Natural killer cell (primary cell): Measurements from ENCODE around the gene ADAM17. TPM values are rescaled to one million over a fixed set of nuclear protein-coding genes. Genes with fewer than 3 reads are reported as not detected.
"Not testable (repeated sequence)": the region's sequence is repeated elsewhere in the genome, so short reads cannot be mapped to it uniquely, and the experiment has no call there.

Experiments
- ATAC-seq, 3 donors: fragments of 150-1000 bp in 2 of 3; fragments of 200-7000 bp in 1 of 3; cut with Tn5 transposase; 1 replicate in 1 of 3; 2 replicates in 2 of 3; pipeline ENCODE4 v1.10.0; 2021; ENCODE audit warnings: mild to moderate bottlenecking in 2 of 3, moderate library complexity in 2 of 3
- DNase-seq, 2 donors: peaks; one replicate each; pipeline versions ENCODE4 v3.0.0 to v3.0.0-alpha.2; 2013 to 2021; ENCODE audit warnings: mixed read lengths in 1 of 2
- H3K27ac ChIP-seq: one replicate; pipeline ENCODE4 v1.5.1; 2013; ENCODE audit warnings: mild to moderate bottlenecking, low read length
- H3K27me3 ChIP-seq: one replicate; pipeline ENCODE4 v1.6.1; 2013; ENCODE audit warnings: low read length; ENCODE audit not compliant: control insufficient read depth, insufficient read depth
- H3K36me3 ChIP-seq: one replicate; pipeline ENCODE4 v1.6.1; 2013; ENCODE audit warnings: low read length; ENCODE audit not compliant: control insufficient read depth, insufficient read depth
- H3K4me1 ChIP-seq: one replicate; pipeline ENCODE4 v1.6.1; 2013; ENCODE audit warnings: low read length; ENCODE audit not compliant: control insufficient read depth, insufficient read depth
- H3K4me3 ChIP-seq: one replicate; pipeline ENCODE4 v1.5.1; 2013; ENCODE audit warnings: low read length
- H3K9me3 ChIP-seq: one replicate; pipeline ENCODE4 v1.6.1; 2013; ENCODE audit warnings: low read length; ENCODE audit not compliant: control insufficient read depth, insufficient read depth
- H3K27ac Mint-ChIP-seq, 2 donors: one replicate each; pipeline ENCODE4 v1.8.0; 2022; ENCODE audit warnings: mild to moderate bottlenecking in 2 of 2, mixed read lengths in 2 of 2, moderate library complexity in 1 of 2
- H3K27me3 Mint-ChIP-seq, 2 donors: one replicate each; pipeline ENCODE4 v1.8.0; 2022; ENCODE audit warnings: low read depth in 2 of 2, mixed read lengths in 2 of 2
- H3K36me3 Mint-ChIP-seq: one replicate; pipeline ENCODE4 v1.8.0; 2022; ENCODE audit warnings: mixed read lengths
- H3K4me1 Mint-ChIP-seq, 2 donors: one replicate each; pipeline ENCODE4 v1.8.0; 2022; ENCODE audit warnings: mixed read lengths in 2 of 2
- H3K4me3 Mint-ChIP-seq: one replicate; pipeline ENCODE4 v1.8.0; 2022; ENCODE audit warnings: mild to moderate bottlenecking, moderate library complexity, mixed read lengths
- H3K9me3 Mint-ChIP-seq, 2 donors: one replicate each; pipeline ENCODE4 v1.8.0; 2022; ENCODE audit warnings: mixed read lengths in 2 of 2
- WGBS: methylation state at CpG from one replicate; pipeline ENCODE4 v1.1.7; 2013; ENCODE audit warnings: missing lambda C conversion rate; ENCODE audit not compliant: insufficient coverage; 5-methylcytosine and 5-hydroxymethylcytosine counted together
- intact Hi-C: fragments of 100-400 bp; cut with micrococcal nuclease; formaldehyde crosslinking; loops from one replicate; pipeline ENCODE4 v1.14.2; 2022
- total RNA-seq, 4 donors: library from RNA; stranded (reverse); fragments of 120-200 nt in 1 of 4; gene quantifications; one replicate each; pipeline versions ENCODE4 v1.2.3 to v1.2.4, GENCODE V29; 2013 to 2022
- TF ChIP-seq, protein P1 (sequence below): fragments of 200-600 bp; IDR thresholded peaks from one replicate; pipeline ENCODE4 v1.8.0; 2022; ENCODE audit warnings: antibody characterized with exemption

ADAM17 gene
- total RNA-seq, 3 donors from 2014 or later (not counting 1 experiment from before 2014, with no cell fraction given), result 44.0 to 53.8 (median 46.8) TPM

DNA sequence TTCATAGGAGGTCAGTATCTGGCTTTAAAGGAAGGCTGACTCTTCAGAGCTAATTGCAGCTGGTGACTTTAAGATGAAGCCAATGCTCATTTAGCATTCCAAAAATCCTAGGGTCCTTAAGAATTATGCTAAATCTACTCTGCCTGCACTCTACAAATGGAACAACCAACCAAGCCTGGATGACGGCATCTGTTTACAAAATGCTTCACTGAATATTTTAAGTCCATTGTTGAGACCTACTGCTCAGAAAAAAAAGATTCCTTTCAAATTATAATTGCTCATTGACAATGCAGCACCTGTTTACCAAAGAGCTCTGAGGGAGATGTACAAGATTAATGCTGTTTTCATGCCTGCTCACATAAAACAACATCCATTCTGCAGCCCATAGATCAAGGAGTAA is 43.8 kb upstream of the ADAM17 start:
- ATAC-seq, result no peak
- Histone ChIP-seq H3K27me3 (no peaks in the 10 kb centered on the region), H3K9me3 (no peaks in the 10 kb centered on the region), H3K36me3 (peaks cover 9% of the 10 kb centered on the region), H3K4me3 (no peak overlapping the region), H3K27ac (no peak overlapping the region), H3K4me1 (peaks cover 12% of the 10 kb centered on the region)
- peaks cover 20% of the 10 kb centered on the region for H3K36me3 Mint-ChIP-seq
- peak overlapping the region; percentile 37 to 39 for H3K27ac Mint-ChIP-seq
- H3K27me3 Mint-ChIP-seq, result no peaks in the 10 kb centered on the region
- H3K4me3 Mint-ChIP-seq, result no peak overlapping the region
- DNase-seq, result no peak
- WGBS, result 94% methylated on average over 1 of the region's 1 CpG
- peaks cover 50 to 58% of the 10 kb centered on the region in 2 donors for H3K4me1 Mint-ChIP-seq
- intact Hi-C loops, result no loop called here
- no peaks in the 10 kb centered on the region for H3K9me3 Mint-ChIP-seq
- TF ChIP-seq, protein P1, sequence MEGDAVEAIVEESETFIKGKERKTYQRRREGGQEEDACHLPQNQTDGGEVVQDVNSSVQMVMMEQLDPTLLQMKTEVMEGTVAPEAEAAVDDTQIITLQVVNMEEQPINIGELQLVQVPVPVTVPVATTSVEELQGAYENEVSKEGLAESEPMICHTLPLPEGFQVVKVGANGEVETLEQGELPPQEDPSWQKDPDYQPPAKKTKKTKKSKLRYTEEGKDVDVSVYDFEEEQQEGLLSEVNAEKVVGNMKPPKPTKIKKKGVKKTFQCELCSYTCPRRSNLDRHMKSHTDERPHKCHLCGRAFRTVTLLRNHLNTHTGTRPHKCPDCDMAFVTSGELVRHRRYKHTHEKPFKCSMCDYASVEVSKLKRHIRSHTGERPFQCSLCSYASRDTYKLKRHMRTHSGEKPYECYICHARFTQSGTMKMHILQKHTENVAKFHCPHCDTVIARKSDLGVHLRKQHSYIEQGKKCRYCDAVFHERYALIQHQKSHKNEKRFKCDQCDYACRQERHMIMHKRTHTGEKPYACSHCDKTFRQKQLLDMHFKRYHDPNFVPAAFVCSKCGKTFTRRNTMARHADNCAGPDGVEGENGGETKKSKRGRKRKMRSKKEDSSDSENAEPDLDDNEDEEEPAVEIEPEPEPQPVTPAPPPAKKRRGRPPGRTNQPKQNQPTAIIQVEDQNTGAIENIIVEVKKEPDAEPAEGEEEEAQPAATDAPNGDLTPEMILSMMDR, result no peak

DNA sequence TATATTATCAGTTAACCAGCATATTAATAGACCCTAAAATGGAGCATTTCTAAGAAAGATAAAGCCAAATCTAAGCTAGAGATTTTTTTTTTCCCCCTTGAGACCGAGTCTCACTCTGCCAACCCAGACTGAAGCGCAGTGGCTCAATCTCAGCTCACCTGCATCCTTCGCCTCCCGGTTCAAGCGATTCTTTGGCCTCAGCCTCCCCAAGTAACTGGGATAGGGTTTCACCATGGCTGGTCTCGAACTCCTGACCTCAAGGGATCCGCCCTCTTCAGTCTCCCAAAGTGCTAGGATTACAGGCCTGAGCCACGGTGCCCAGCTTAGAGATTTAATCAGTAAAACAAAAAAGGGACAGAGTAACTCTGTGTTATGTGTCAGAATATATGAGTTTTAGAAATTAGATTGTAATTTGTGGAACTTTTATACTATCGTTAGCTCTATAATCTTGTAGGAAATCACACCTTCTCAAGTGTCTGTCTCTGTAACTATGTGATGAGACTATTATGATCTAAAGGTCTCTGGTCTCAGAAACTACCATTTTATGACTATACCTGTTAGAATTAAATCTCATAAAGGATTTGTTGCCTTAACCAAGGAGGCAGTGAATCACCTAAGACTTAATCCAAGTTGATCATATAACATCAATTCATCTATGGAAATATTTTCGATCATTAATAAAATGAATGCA is 41.1 kb upstream of the ADAM17 start:
- no peaks in the 10 kb centered on the region for H3K27me3 Mint-ChIP-seq
- no peak overlapping the region for H3K4me3 ChIP-seq
- peaks cover 13% of the 10 kb centered on the region for H3K36me3 ChIP-seq
- intact Hi-C loops, result no loop called here
- H3K9me3 Mint-ChIP-seq, result no peaks in the 10 kb centered on the region
- peak overlapping the region; percentile 85 to 87 for H3K27ac Mint-ChIP-seq
- no peaks in the 10 kb centered on the region for H3K27me3 ChIP-seq
- H3K9me3 ChIP-seq, result no peaks in the 10 kb centered on the region
- H3K4me1 ChIP-seq, result peaks cover 21% of the 10 kb centered on the region
- WGBS, result 81% methylated on average over 8 of the region's 10 CpGs
- TF ChIP-seq, protein P1, result no peak
- peak overlapping the region; percentile 80 for H3K4me3 Mint-ChIP-seq
- H3K36me3 Mint-ChIP-seq, result peaks cover 20% of the 10 kb centered on the region
- peak overlapping the region; percentile 2 for H3K27ac ChIP-seq
- ATAC-seq, result peak; percentile 60 to 79 (median 67)
- H3K4me1 Mint-ChIP-seq, result peaks cover 62 to 67% of the 10 kb centered on the region in 2 donors
- DNase-seq, result no peak

DNA sequence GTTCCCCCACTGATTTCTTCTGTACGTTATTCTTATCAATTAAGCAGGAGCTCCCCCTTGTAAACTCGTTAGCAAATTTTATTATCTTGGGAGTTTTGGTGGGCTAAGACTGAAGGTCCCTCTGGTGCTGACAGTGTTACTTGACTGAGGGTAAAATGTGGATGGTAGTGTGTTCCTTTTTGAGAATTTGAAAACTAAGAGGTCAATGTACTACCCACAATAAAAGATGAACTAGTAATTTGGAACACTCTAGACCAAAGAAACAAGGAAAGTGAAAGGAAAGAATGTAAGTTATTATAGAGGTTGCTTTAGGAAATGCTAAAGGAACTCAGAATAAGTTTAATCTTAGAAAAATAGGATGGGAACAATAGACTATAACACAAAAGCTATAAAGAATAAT is 40.1 kb upstream of the ADAM17 start:
- no peak for DNase-seq
- Mint-ChIP-seq H3K9me3 (no peaks in the 10 kb centered on the region), H3K4me3 (peak overlapping the region; percentile 80), H3K27me3 (no peaks in the 10 kb centered on the region), H3K36me3 (peaks cover 20% of the 10 kb centered on the region), H3K4me1 (peaks cover 72 to 77% of the 10 kb centered on the region in 2 donors), H3K27ac (peak overlapping the region; percentile 85 to 87)
- Histone ChIP-seq H3K36me3 (peaks cover 19% of the 10 kb centered on the region), H3K27me3 (no peaks in the 10 kb centered on the region), H3K4me3 (no peak overlapping the region), H3K27ac (no peak overlapping the region), H3K4me1 (peaks cover 21% of the 10 kb centered on the region), H3K9me3 (no peaks in the 10 kb centered on the region)
- WGBS, result 100% methylated on average over 2 of the region's 2 CpGs
- intact Hi-C loops, result no loop called here
- ATAC-seq, result no peak
- TF ChIP-seq, protein P1, result no peak

DNA sequence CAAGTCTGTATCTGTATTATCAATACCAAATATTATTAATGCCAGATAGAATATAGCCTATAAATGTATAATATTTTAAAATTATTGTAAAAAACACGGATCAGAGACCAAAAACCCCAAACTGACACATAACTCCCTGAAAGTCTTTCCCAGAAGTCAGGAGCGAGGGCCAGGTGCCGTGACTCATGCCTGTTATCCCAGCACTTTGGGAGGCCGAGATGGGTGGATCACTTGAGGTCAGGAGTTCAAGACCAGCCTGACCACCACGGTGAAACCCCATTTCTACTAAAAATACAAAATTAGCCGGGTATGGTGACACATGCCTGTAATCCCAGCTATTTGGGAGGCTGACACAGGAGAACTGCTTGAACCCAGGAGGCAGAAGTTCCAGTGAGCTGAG is 39.6 kb upstream of the ADAM17 start:
- Mint-ChIP-seq H3K36me3 (peaks cover 20% of the 10 kb centered on the region), H3K27ac (peak overlapping the region; percentile 25 to 85), H3K4me1 (peaks cover 75 to 77% of the 10 kb centered on the region in 2 donors)
- H3K27ac ChIP-seq, ATAC-seq, H3K9me3 ChIP-seq, intact Hi-C loops, DNase-seq, H3K4me3 Mint-ChIP-seq, H3K4me3 ChIP-seq, H3K27me3 Mint-ChIP-seq, H3K27me3 ChIP-seq, H3K9me3 Mint-ChIP-seq: not testable (repeated sequence)
- 92% methylated on average over 5 of the region's 6 CpGs for WGBS
- H3K4me1 ChIP-seq, result peaks cover 21% of the 10 kb centered on the region
- H3K36me3 ChIP-seq, result peaks cover 21% of the 10 kb centered on the region
